IMR-90 (cell line): ENCODE results near the gene ARHGEF17.

Source experiments
- BHLHE40 ChIP-seq: fragments of 150-350 bp; IDR thresholded peaks from 2 replicates; pipeline ENCODE4 v1.6.1; 2016; ENCODE audit warnings: mild to moderate bottlenecking, low read depth, low read length
- CEBPB ChIP-seq: IDR thresholded peaks from 2 replicates; pipeline ENCODE4 v1.6.1; 2012; ENCODE audit warnings: low read depth, low read length, improper control_type of control experiment
- CHD1 ChIP-seq: IDR thresholded peaks from 2 replicates; pipeline ENCODE4 v1.6.1; 2012; ENCODE audit warnings: low read depth, low read length, improper control_type of control experiment
- CTCF ChIP-seq: conservative IDR thresholded peaks from 2 replicates; pipeline ENCODE4 v1.5.1; 2012; ENCODE audit warnings: mild to moderate bottlenecking, low read depth, low read length, improper control_type of control experiment
- FOS ChIP-seq: fragments of 150-350 bp; IDR thresholded peaks from 2 replicates; pipeline ENCODE4 v1.6.1; 2016; ENCODE audit warnings: low read depth, low read length
- MAFK ChIP-seq: IDR thresholded peaks from 2 replicates; pipeline ENCODE4 v1.6.1; 2012; ENCODE audit warnings: low read depth, low read length, improper control_type of control experiment
- MXI1 ChIP-seq: IDR thresholded peaks from 2 replicates; pipeline ENCODE4 v1.6.1; 2012; ENCODE audit warnings: low read depth, mild to moderate bottlenecking, low read length, moderate library complexity, borderline replicate concordance
- POLR2A ChIP-seq: IDR thresholded peaks from 2 replicates; pipeline ENCODE4 v1.6.1; 2012; ENCODE audit warnings: mild to moderate bottlenecking, low read depth, low read length
- RCOR1 ChIP-seq: IDR thresholded peaks from 2 replicates; pipeline ENCODE4 v1.6.1; 2012; ENCODE audit warnings: mild to moderate bottlenecking, low read length, improper control_type of control experiment; ENCODE audit not compliant: insufficient replicate concordance
- SMC3 ChIP-seq: fragments of 150-350 bp; IDR thresholded peaks from 2 replicates; pipeline ENCODE4 v1.6.1; 2016; ENCODE audit warnings: low read depth, mild to moderate bottlenecking, antibody characterized with exemption, low read length, moderate library complexity
- USF2 ChIP-seq: fragments of 150-350 bp; IDR thresholded peaks from 2 replicates; pipeline ENCODE4 v1.6.1; 2017; ENCODE audit warnings: mild to moderate bottlenecking, antibody characterized with exemption, low read length, low read depth

- TF ChIP-seq CEBPB (no peak), SMC3 (no peak), USF2 (no peak), BHLHE40 (no peak), CTCF (no peak), POLR2A (no peak), CHD1 (no peak), FOS (no peak), RCOR1 (no peak), MXI1 (no peak), MAFK (no peak)
Observed at GRCh38 chr11:73295996-73296318, 12.1 kb upstream of the ARHGEF17 start.
